Stimulated activated CD4-positive, alpha-beta T cell treated with anti-CD3 and anti-CD28 coated beads, Interleukin-15, amount 100 ng/mL, for 1 hour (primary cell): ENCODE measurements around the gene REXO1.
A peak's percentile ranks its signal among the peaks of the same experiment; 100 is the strongest.

Source experiments
- DNase-seq, 2 donors: peaks; one replicate each; pipeline ENCODE4 v3.0.0-alpha.2; 2020; ENCODE audit warnings: low read depth in 1 of 2, low spot score in 1 of 2

Gene REXO1

DNA sequence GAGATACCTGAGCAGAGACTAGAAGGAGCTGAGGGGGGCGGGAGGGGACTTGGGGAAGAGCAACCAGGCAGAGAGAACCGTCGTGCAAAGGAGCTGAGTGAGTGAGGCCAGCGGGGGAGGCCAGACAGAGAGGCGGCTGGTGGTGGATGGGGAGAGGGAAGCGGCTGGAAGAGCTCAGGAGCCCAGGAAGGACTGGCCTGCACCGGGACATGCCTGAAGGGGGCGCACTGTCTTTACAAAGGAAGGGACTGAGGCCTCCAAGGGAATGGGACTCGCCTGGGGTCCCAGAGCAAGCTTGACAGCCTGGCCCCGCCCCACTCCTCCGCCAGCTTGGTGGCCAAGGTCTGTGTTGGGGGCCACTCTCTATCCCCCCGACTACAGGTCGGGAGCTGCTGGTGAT is 80.0 kb downstream of the REXO1 start:
- DNase-seq = no peak

DNA sequence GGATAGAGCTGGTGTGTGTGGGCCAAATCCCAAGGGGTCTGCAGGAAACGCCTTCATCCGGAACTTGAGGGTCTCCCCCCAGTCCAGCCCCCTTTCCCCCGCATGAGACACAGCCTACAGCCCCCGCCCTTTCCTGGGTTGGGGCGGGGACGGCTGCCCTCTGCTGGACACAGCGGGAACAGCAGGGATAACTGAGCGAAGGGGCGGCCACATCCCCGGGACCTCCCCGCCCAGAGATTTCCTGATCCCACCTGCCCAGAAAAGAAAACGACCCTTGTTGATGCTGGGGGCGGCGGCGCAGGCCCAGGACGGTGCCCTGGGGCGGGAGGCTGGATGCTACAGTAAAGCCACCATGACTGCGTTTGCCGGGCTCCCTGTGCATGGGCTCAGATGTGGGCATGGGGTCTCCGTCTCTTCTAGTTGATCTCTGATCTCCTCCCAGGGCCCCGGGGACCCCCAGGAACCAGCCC is 80.8 kb downstream of the REXO1 start:
- peak; percentile 40 to 56 for DNase-seq

DNA sequence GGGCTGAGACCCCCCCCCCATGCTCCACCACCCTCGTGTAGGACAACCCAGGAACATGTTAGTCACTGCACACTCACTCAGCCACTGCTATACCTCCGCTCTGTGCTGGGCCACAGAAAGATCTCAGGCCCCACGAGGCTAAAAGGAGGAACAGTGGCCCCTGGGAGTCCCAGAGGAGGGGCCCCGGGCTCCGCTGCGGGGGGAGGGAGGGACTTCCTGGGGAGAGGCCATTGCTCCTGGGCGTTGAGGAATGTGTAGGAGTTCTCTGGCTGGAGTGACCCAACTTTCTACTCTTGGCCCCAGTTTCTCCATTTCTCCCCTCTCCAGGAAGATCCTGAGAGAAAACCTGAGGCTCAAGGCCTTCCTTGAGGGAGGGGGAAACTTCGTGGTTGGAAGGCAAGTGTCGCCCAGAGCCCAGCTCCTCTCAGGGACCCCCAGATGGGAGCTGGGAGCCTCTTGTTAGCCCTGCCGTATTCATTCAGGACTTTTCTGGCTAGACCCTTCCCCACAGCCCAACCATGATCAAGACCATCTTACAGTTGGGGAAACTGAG is 81.4 kb downstream of the REXO1 start:
- DNase-seq = no peak

DNA sequence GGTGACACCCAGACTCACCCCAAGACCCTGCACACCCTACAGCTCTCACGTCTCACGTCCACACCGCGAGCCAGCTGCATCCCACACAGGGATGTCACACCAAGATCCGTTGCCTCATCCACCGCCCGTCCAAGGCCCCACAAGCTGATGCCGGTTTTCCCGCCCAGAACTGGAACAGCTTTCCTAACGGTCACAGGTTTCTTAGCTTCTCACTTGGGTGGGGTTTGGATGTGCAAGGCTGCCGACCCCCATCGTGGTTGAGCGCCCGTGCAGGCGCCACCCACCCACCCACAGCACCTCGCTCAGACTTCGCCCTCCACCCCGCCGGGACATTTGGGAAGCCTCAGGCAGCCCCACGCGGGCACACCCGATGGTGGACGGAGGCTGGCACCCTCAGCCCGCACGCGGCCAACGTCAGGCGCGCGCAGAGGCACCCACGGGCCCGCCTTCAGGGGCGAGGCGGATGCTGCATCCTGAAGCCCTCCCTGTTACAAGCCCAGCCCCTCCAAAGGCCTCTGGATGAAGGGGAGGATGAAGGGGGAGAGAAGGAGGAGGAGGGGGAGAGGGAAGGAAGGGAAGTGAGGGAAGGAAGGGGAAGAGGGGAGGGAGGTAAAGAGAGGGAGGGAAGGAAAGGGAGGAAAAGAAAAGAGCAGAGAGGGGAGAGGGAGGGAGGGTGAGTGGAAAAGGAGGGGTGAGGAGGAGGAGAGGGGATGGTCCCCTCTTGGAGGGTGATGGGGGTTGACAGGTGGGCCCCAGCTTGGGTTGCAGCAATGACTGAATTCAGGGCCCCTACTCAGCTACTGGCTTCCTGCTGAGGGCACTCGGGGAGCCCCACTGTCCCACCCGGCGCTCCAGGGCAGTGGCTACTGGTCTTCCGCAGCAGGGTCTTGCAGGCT is 82.1 kb downstream of the REXO1 start:
- DNase-seq = no peak
